ENCODE measurements around the gene ABL1. TPM values are rescaled to one million over a fixed set of nuclear protein-coding genes. Genes with fewer than 3 reads are reported as not detected.

ABL1 gene
- total RNA-seq, 4 donors from 2014 or later = 90.9 to 151 (median 133) TPM

- peak overlapping the region in 3 of 4 donors; percentile 81 to 87 (median 82) for H3K27ac ChIP-seq (replicated peaks in 1 of 4)
- TF ChIP-seq POLR2AphosphoS5 (IDR thresholded peaks at IDR 0.05) (no peak), POLR2A (IDR thresholded peaks at IDR 0.05; ENCODE audit: low read depth) (no peak), EP300 (IDR thresholded peaks at IDR 0.05) (no peak), CTCF (IDR thresholded peaks at IDR 0.05) (no peak)
- H3K36me3 ChIP-seq = no peaks in the 10 kb centered on the region
- no peak for DNase-seq (ENCODE audit: extremely low spot score)
- 70% methylated on average over 20 of the region's 20 CpGs for WGBS
- no peaks in the 10 kb centered on the region for H3K9me3 ChIP-seq
- H3K27me3 ChIP-seq = peaks cover 0 to 46% (median 3%) of the 10 kb centered on the region in 4 donors
- intact Hi-C loops (cut with DNase I) = no loop called here
- H3K4me1 ChIP-seq = peaks cover 34 to 77% (median 62%) of the 10 kb centered on the region in 4 donors
- no peak overlapping the region for H3K4me3 ChIP-seq
Observed at GRCh38 chr9:130931508-130932254, 96.6 kb downstream of the ABL1 start.

GRCh38 chr9:130932255-130933079, 97.4 kb downstream of the ABL1 start:
- Histone ChIP-seq H3K36me3 (no peaks in the 10 kb centered on the region), H3K4me1 (peaks cover 34 to 85% (median 68%) of the 10 kb centered on the region in 4 donors), H3K27ac (replicated peaks in 1 of 4) (peak overlapping the region; percentile 81 to 87 (median 84)), H3K4me3 (peak overlapping the region in 3 of 4 donors; percentile 6 to 40 (median 29)), H3K9me3 (no peaks in the 10 kb centered on the region), H3K27me3 (peaks cover 0 to 54% (median 4%) of the 10 kb centered on the region in 4 donors)
- TF ChIP-seq POLR2A (IDR thresholded peaks at IDR 0.05; ENCODE audit: low read depth) (no peak), EP300 (IDR thresholded peaks at IDR 0.05) (no peak), POLR2AphosphoS5 (IDR thresholded peaks at IDR 0.05) (peak; percentile 75 to 90), CTCF (IDR thresholded peaks at IDR 0.05) (peak; percentile 40 to 63 (median 54))
- WGBS = 31% methylated on average over 17 of the region's 21 CpGs
- intact Hi-C loops (cut with DNase I) = no loop called here
- no peak for DNase-seq (ENCODE audit: extremely low spot score)

- TF ChIP-seq POLR2AphosphoS5 (IDR thresholded peaks at IDR 0.05) (no peak), CTCF (IDR thresholded peaks at IDR 0.05) (peak in 1 of 3 experiments; percentile 5)
- DNase-seq (ENCODE audit: extremely low spot score) = no peak
- peak overlapping the region in 3 of 4 donors; percentile 6 to 40 (median 29) for H3K4me3 ChIP-seq
- no peaks in the 10 kb centered on the region for H3K36me3 ChIP-seq
- H3K27me3 ChIP-seq = peaks cover 0 to 63% (median 13%) of the 10 kb centered on the region in 4 donors
- H3K4me1 ChIP-seq = peaks cover 38 to 88% (median 72%) of the 10 kb centered on the region in 4 donors
- WGBS = 28% methylated on average over 10 of the region's 26 CpGs
- peak overlapping the region; percentile 81 to 87 (median 84) for H3K27ac ChIP-seq (replicated peaks in 1 of 4)
- no peaks in the 10 kb centered on the region for H3K9me3 ChIP-seq
- intact Hi-C loops (cut with DNase I) = no loop called here
Observed at GRCh38 chr9:130933114-130934046, 98.3 kb downstream of the ABL1 start.

- H3K4me1 ChIP-seq = peaks cover 35 to 88% (median 72%) of the 10 kb centered on the region in 4 donors
- H3K9me3 ChIP-seq = no peaks in the 10 kb centered on the region
- H3K4me3 ChIP-seq = no peak overlapping the region
- intact Hi-C loops (cut with DNase I) = no loop called here
- no peak for TF ChIP-seq CTCF (IDR thresholded peaks at IDR 0.05)
- no peak for TF ChIP-seq POLR2AphosphoS5 (IDR thresholded peaks at IDR 0.05)
- TF ChIP-seq POLR2A (IDR thresholded peaks at IDR 0.05; ENCODE audit: low read depth) = no peak
- TF ChIP-seq EP300 (IDR thresholded peaks at IDR 0.05) = no peak
- no peak for DNase-seq (ENCODE audit: extremely low spot score)
- no peaks in the 10 kb centered on the region for H3K36me3 ChIP-seq
- WGBS = 57% methylated on average over 4 of the region's 11 CpGs
- H3K27me3 ChIP-seq = peaks cover 4 to 71% (median 18%) of the 10 kb centered on the region in 4 donors
- no peak overlapping the region for H3K27ac ChIP-seq (replicated peaks in 1 of 4)
Observed at GRCh38 chr9:130934246-130934645, 99.2 kb downstream of the ABL1 start.
